Measurements from ENCODE around the gene IDH1. TPM values are rescaled to one million over a fixed set of nuclear protein-coding genes. Genes with fewer than 3 reads are reported as not detected.

The IDH1 gene
- total RNA-seq, 3 donors from 2014 or later (not counting 1 experiment from before 2014, with no cell fraction given) = 6.8 to 15.2 (median 12.2) TPM

DNA sequence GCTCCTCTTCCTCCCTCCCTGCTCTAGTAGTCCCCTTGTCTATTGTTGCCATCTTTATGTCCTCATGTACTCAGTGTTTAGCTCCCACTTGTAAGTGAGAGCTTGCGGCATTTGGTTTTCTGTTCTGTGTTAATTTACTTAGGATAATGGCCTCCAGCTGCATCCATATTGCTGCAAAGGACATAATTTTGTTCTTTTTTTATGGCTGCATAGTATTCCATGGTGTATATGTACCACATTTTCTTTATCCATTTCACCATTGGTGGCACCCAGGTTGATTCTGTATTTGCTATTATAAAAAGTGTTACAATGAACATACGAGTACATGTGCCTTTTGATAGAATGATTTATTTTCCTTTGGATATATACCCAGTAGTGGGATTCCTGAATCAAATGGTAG lies 23.7 kb upstream of the IDH1 start:
- peaks cover 93% of the 10 kb centered on the region for H3K36me3 ChIP-seq (ENCODE audit: control insufficient read depth, insufficient read depth, low read length)
- H3K27ac Mint-ChIP-seq = no peak overlapping the region
- H3K27ac ChIP-seq (ENCODE audit: low read length) = no peak overlapping the region
- H3K36me3 Mint-ChIP-seq = peaks cover 59% of the 10 kb centered on the region
- no peaks in the 10 kb centered on the region for H3K4me1 ChIP-seq (ENCODE audit: control insufficient read depth, insufficient read depth, low read length)
- WGBS (ENCODE audit: insufficient coverage) = 100% methylated on average over 2 of the region's 2 CpGs
- H3K9me3 Mint-ChIP-seq = no peaks in the 10 kb centered on the region
- intact Hi-C loops (cut with micrococcal nuclease) = no loop called here
- no peaks in the 10 kb centered on the region for H3K27me3 Mint-ChIP-seq (ENCODE audit: low read depth in 2 of 2)
- H3K4me1 Mint-ChIP-seq = peaks cover 25 to 45% of the 10 kb centered on the region in 2 donors
- TF ChIP-seq, protein P1, sequence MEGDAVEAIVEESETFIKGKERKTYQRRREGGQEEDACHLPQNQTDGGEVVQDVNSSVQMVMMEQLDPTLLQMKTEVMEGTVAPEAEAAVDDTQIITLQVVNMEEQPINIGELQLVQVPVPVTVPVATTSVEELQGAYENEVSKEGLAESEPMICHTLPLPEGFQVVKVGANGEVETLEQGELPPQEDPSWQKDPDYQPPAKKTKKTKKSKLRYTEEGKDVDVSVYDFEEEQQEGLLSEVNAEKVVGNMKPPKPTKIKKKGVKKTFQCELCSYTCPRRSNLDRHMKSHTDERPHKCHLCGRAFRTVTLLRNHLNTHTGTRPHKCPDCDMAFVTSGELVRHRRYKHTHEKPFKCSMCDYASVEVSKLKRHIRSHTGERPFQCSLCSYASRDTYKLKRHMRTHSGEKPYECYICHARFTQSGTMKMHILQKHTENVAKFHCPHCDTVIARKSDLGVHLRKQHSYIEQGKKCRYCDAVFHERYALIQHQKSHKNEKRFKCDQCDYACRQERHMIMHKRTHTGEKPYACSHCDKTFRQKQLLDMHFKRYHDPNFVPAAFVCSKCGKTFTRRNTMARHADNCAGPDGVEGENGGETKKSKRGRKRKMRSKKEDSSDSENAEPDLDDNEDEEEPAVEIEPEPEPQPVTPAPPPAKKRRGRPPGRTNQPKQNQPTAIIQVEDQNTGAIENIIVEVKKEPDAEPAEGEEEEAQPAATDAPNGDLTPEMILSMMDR (IDR thresholded peaks at IDR 0.05) = no peak
- H3K4me3 Mint-ChIP-seq = no peak overlapping the region
- no peaks in the 10 kb centered on the region for H3K27me3 ChIP-seq (ENCODE audit: control insufficient read depth, insufficient read depth, low read length)
- H3K9me3 ChIP-seq (ENCODE audit: control insufficient read depth, insufficient read depth, low read length) = no peaks in the 10 kb centered on the region
- no peak for DNase-seq
- no peak overlapping the region for H3K4me3 ChIP-seq (ENCODE audit: low read length)
- ATAC-seq = no peak

DNA sequence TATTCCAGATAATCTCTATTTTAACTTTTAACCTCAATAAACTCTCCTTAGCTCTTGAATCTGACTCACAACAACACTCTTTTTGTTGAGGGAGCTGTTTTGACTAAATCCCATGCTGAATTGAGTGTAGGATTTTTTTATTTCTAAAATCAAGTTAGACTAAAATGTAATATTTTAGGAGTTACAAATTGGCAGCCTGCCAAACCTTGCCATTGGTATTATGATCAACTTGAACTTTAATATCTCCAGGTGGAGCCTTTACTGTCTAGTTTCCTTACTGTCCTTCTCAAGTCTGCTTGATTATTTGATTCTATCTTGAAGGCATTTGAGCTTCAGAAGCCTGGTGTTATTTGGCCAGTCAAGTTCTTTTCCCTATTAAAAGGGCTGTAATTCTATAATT lies 19.9 kb upstream of the IDH1 start:
- no peaks in the 10 kb centered on the region for H3K9me3 ChIP-seq (ENCODE audit: control insufficient read depth, insufficient read depth, low read length)
- peaks cover 78% of the 10 kb centered on the region for H3K36me3 ChIP-seq (ENCODE audit: control insufficient read depth, insufficient read depth, low read length)
- H3K27ac ChIP-seq (ENCODE audit: low read length) = no peak overlapping the region
- TF ChIP-seq, protein P1 (IDR thresholded peaks at IDR 0.05) = no peak
- no peaks in the 10 kb centered on the region for H3K9me3 Mint-ChIP-seq
- H3K36me3 Mint-ChIP-seq = peaks cover 53% of the 10 kb centered on the region
- intact Hi-C loops (cut with micrococcal nuclease) = no loop called here
- ATAC-seq (no peak), DNase-seq (no peak)
- no peak overlapping the region for H3K4me3 Mint-ChIP-seq
- H3K4me3 ChIP-seq (ENCODE audit: low read length) = no peak overlapping the region
- H3K4me1 Mint-ChIP-seq = peaks cover 13 to 29% of the 10 kb centered on the region in 2 donors
- no peaks in the 10 kb centered on the region for H3K27me3 ChIP-seq (ENCODE audit: control insufficient read depth, insufficient read depth, low read length)
- no peaks in the 10 kb centered on the region for H3K27me3 Mint-ChIP-seq (ENCODE audit: low read depth in 2 of 2)
- H3K27ac Mint-ChIP-seq = no peak overlapping the region
- peaks cover 2% of the 10 kb centered on the region for H3K4me1 ChIP-seq (ENCODE audit: control insufficient read depth, insufficient read depth, low read length)

DNA sequence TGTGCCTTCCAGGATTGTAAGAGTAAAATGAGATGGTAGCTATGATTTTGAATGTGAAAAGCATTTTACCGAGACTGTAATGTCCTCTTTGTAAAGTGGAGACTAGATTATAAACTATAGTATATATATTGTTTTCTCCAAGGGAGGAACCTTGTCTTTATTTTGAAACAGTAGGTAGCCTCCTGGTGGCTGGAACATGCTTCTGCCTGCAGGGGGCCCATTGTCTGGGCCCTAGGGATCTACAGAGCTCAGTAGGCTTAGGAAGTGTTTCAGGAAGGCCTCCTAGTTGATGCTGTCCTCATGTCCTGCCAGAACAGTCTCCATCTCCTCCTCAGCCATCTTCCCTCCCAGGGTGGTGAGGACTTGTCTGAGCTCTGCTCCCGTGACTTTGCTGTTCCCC lies 14.2 kb upstream of the IDH1 start:
- DNase-seq (peak in 1 of 2 donors; percentile 32), ATAC-seq (no peak)
- peaks cover 36 to 56% of the 10 kb centered on the region in 2 donors for H3K4me1 Mint-ChIP-seq
- H3K4me3 ChIP-seq (ENCODE audit: low read length) = no peak overlapping the region
- no peaks in the 10 kb centered on the region for H3K27me3 Mint-ChIP-seq (ENCODE audit: low read depth in 2 of 2)
- H3K4me3 Mint-ChIP-seq = no peak overlapping the region
- H3K9me3 Mint-ChIP-seq = no peaks in the 10 kb centered on the region
- no peaks in the 10 kb centered on the region for H3K27me3 ChIP-seq (ENCODE audit: control insufficient read depth, insufficient read depth, low read length)
- intact Hi-C loops (cut with micrococcal nuclease) = loop anchor here (5.0 to 10.0 kb wide), 3 partner anchors 647 to 1903 kb away; partner anchors contain the start of genes CREB1 and KANSL1L
- WGBS (ENCODE audit: insufficient coverage) = 93% methylated on average over 2 of the region's 2 CpGs
- peaks cover 25% of the 10 kb centered on the region for H3K36me3 ChIP-seq (ENCODE audit: control insufficient read depth, insufficient read depth, low read length)
- TF ChIP-seq, protein P1 (IDR thresholded peaks at IDR 0.05) = no peak
- H3K27ac ChIP-seq (ENCODE audit: low read length) = no peak overlapping the region
- H3K9me3 ChIP-seq (ENCODE audit: control insufficient read depth, insufficient read depth, low read length) = no peaks in the 10 kb centered on the region
- H3K36me3 Mint-ChIP-seq = peaks cover 12% of the 10 kb centered on the region
- H3K4me1 ChIP-seq (ENCODE audit: control insufficient read depth, insufficient read depth, low read length) = peaks cover 29% of the 10 kb centered on the region
- H3K27ac Mint-ChIP-seq = peak overlapping the region in 1 of 2 donors; percentile 26

All from natural killer cell (primary cell).